ENCODE measurements around the gene RUNX1.

Gene RUNX1

DNA sequence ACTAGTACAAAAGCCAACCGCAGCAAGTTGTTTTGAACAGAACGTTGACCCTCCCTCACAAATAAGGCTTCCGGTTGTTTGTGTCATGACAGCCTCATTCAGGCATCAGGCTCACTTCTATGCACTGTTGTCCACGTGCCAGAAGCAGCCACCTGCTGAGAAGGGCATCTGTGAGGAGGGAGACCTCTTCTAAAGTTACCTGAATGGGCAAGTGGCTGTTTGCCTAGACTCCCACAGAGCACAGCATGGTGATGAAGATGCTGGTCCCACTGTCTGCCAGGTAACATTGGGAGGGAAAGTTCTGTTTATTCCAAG lies 204.2 kb downstream of the RUNX1 start:
- TF ChIP-seq, protein P1, sequence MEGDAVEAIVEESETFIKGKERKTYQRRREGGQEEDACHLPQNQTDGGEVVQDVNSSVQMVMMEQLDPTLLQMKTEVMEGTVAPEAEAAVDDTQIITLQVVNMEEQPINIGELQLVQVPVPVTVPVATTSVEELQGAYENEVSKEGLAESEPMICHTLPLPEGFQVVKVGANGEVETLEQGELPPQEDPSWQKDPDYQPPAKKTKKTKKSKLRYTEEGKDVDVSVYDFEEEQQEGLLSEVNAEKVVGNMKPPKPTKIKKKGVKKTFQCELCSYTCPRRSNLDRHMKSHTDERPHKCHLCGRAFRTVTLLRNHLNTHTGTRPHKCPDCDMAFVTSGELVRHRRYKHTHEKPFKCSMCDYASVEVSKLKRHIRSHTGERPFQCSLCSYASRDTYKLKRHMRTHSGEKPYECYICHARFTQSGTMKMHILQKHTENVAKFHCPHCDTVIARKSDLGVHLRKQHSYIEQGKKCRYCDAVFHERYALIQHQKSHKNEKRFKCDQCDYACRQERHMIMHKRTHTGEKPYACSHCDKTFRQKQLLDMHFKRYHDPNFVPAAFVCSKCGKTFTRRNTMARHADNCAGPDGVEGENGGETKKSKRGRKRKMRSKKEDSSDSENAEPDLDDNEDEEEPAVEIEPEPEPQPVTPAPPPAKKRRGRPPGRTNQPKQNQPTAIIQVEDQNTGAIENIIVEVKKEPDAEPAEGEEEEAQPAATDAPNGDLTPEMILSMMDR (IDR thresholded peaks at IDR 0.05; ENCODE audit: extremely low read depth, insufficient read depth, missing control alignments), result no peak
- no peak for DNase-seq (ENCODE audit: low spot score)
- in situ Hi-C loops (cut with MboI; ENCODE audit: low pct_unique_long_range_greater_than_20kb, low sequenced_read_pairs, unreplicated experiment), result no loop called here

DNA sequence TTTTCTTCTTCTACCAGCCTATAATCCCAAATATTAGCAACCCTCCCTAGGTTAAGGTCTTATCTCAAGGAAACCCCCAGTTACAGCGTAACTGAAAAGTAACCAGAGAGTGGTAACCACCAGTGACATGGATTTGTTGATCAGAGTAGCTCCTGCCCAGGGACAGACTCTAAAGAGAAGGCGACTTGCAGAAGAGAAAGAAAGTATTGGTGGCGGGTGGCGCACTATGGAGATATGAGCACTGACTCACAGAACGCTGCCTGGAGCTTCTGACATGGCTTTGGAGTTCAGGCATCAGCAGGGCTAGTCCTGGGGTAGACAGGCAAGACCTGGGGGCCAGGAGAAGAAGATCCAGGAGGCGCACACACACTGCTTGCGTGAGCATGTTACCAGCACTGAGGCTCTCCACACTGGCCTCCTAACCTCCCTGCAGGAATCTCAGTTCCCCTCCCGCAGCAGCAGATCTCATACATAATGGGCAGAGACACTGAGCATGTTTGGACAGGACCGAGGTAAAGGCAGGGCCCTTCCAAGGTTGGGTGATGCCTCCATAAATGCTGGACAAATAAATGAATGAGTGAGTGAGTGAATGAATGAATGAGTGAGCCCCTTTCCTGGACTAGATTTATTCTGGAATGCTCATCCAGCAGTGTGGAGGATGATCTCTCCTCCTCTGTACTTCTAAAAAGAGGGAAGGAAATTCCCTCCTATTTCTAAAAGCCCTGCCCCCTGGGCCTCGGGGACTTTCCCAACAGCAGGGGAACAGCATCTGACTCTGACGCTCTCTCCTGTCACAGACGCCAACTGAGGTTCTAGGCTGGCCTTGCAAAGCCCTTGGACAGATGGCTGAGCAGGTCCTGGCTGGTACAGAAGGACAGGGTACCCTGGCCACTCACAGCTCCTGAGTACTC lies 204.8 kb downstream of the RUNX1 start:
- peak; percentile 52 for DNase-seq (ENCODE audit: low spot score)
- in situ Hi-C loops (cut with MboI; ENCODE audit: low pct_unique_long_range_greater_than_20kb, low sequenced_read_pairs, unreplicated experiment), result no loop called here
- TF ChIP-seq, protein P1 (IDR thresholded peaks at IDR 0.05; ENCODE audit: extremely low read depth, insufficient read depth, missing control alignments), result no peak

DNA sequence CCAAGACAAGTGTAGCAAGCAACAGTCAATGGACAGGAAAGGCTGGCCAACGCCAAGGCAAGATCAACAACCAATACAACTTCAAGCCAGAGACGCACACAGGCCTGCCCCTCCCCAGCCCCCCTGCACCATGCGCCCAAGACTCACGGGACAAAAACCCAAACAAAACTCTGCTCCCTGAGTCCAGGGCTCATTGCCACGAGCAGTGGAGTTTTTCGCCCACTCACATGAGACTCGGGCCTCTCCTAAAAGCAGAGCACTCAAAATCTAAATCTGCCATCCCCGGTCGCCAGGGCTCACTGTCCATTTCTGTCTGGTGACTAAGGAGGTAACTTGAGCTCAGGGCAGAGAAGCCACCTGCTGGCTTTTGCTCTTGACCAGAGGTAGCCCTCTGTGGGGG lies 205.5 kb downstream of the RUNX1 start:
- no peak for DNase-seq (ENCODE audit: low spot score)
- TF ChIP-seq, protein P1 (IDR thresholded peaks at IDR 0.05; ENCODE audit: extremely low read depth, insufficient read depth, missing control alignments), result no peak
- in situ Hi-C loops (cut with MboI; ENCODE audit: low pct_unique_long_range_greater_than_20kb, low sequenced_read_pairs, unreplicated experiment), result no loop called here

DNA sequence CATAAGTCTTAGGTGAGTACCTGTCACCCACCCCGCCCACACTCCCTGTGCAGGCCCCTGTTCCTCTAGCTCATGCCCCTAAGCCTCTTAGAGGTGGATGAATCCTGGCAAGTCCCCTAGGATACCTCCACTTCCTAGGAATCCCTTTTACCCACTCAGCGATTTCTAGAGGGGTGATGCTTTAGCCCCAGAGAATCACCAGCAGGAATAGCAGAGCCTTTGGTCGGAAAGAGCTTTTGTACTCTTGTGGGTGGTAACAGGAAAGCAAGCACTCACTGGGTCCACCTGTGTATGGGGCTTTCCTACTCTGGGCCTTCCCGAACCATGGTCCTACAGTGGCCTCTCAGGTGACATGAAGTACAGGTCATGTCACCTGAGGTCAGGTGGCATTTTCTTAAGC lies 207.9 kb downstream of the RUNX1 start:
- TF ChIP-seq, protein P1 (IDR thresholded peaks at IDR 0.05; ENCODE audit: extremely low read depth, insufficient read depth, missing control alignments), result no peak
- DNase-seq (ENCODE audit: low spot score), result no peak
- in situ Hi-C loops (cut with MboI; ENCODE audit: low pct_unique_long_range_greater_than_20kb, low sequenced_read_pairs, unreplicated experiment), result no loop called here

DNA sequence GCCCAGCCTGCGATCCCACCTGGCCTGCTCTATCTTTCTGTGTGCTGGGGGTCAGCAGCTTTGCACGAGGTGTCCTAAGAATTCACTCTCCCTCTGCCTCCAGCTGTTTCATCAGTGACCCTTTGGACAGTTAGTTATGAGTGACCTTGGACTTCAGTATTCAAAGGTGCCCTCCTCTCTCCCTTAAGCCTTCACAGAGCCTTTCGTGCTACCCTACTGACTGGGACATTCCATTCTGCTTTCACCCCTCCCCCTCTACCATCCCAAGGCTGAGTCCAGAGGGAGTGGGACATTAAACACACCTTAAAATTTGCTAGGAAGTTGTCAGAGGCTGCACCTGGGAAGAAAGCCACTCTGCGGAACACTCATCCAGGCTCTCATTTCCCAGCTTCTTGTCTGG lies 208.4 kb downstream of the RUNX1 start:
- DNase-seq (ENCODE audit: low spot score), result no peak
- TF ChIP-seq, protein P1 (IDR thresholded peaks at IDR 0.05; ENCODE audit: extremely low read depth, insufficient read depth, missing control alignments), result no peak
- in situ Hi-C loops (cut with MboI; ENCODE audit: low pct_unique_long_range_greater_than_20kb, low sequenced_read_pairs, unreplicated experiment), result no loop called here

DNA sequence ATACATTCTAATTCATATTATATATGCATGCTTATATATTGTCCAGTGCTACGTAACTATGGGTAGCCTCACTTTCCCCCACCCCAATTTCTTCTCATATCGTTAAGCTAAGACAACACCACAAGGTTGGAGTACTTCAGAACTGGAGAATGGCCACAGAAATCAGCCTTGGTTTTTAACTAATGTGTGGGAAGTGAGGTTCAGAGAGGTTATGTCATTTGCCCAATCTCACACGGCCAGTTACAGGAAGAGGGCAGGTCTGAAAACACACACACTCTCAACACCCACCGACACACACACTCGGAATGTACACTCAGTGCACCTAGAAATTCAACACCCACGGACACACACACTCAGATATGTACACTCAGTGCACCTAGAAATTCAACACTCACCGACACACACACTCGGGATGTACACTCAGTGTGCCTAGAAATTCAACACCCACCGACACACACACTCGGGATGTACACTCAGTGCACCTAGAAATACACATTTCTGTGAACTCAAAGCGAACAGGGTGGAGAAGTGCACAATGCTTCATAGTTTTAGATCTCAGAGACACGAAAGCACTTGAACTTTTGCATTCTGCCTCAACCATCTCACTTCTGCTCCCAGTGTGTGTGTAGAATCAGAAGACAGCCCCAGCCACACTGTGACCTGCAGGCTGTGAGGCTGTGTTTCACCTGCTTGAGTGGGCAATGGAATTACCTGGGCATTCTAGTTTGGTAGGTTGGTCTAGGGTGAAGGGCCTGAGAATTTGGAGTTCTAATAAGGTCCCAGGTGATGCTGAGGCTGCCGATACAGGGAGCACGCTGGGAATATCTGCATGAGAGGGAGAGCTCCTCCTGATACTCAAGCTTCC lies 209.9 kb downstream of the RUNX1 start:
- TF ChIP-seq, protein P1 (IDR thresholded peaks at IDR 0.05; ENCODE audit: extremely low read depth, insufficient read depth, missing control alignments), result no peak
- in situ Hi-C loops (cut with MboI; ENCODE audit: low pct_unique_long_range_greater_than_20kb, low sequenced_read_pairs, unreplicated experiment), result no loop called here
- DNase-seq (ENCODE audit: low spot score), result no peak
